Erythroblast (primary cell): ENCODE results near the gene ERFL.

Experiments used
- GATA1 ChIP-seq: IDR thresholded peaks from 2 replicates; pipeline ENCODE4 v1.6.1; 2011; ENCODE audit warnings: low read depth, mild to moderate bottlenecking, control low read depth, low read length, moderate library complexity
- POLR2A ChIP-seq: IDR thresholded peaks from 2 replicates; pipeline ENCODE4 v1.6.1; 2011; ENCODE audit warnings: mild to moderate bottlenecking, low read length

DNA sequence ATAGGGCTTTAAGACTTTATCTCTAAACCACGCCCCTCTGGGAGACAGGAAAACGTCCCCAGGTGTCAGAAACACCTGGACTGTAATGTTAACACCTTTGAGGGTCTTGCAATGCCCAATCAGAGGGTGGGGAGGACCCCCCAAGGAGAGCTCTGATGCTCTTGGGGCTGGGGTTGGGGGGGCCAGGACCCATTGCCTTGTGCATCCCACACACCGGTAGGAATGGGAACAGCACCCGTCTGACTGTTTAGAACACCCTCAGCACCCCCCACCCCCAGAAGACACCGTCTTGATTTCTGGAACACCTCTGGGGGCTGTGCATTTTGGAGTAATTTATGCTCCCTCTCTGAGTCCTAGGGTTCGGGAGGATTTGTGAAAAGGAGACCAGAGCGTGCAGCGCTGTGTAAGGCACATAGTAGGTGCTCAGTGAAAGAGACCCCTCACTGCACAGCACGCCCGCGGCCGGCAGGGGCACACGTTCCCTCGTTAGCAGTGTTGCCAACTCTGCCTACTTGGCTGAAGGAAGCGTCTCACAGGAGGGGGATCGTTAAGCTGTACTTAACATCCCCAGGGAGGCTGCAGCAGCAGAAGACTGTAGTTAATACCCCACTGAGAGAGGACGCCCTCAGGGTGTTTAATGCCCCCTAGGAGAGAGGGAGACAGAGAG lies 2.8 kb upstream of the ERFL start:
- TF ChIP-seq POLR2A (no peak), GATA1 (no peak)
